Trophoblast cell (in vitro differentiated cells and primary cell): ENCODE measurements around the gene MAPK14.

ENCODE experiments used
- DNase-seq, 2 donors: peaks; one replicate each; pipeline ENCODE4 v3.0.0-alpha.2; 2016
- H2AFZ ChIP-seq: 2 replicates; pipeline ENCODE4 v1.6.1; 2013; ENCODE audit warnings: low read length, moderate library complexity, mild to moderate bottlenecking; ENCODE audit not compliant: insufficient read depth, poor library complexity
- H2AK5ac ChIP-seq: 2 replicates; pipeline ENCODE4 v1.6.1; 2013; ENCODE audit warnings: mild to moderate bottlenecking, low read length
- H2BK120ac ChIP-seq: 2 replicates; pipeline ENCODE4 v1.6.1; 2013; ENCODE audit warnings: low read length, mild to moderate bottlenecking, moderate library complexity; ENCODE audit not compliant: insufficient read depth, poor library complexity
- H2BK12ac ChIP-seq: 2 replicates; pipeline ENCODE4 v1.6.1; 2013; ENCODE audit warnings: mild to moderate bottlenecking, low read length, moderate library complexity
- H2BK5ac ChIP-seq: 2 replicates; pipeline ENCODE4 v1.6.1; 2013; ENCODE audit warnings: low read length, low read depth, moderate library complexity, mild to moderate bottlenecking; ENCODE audit not compliant: poor library complexity
- H3K14ac ChIP-seq: 2 replicates; pipeline ENCODE4 v1.6.1; 2013; ENCODE audit warnings: mild to moderate bottlenecking, low read length
- H3K18ac ChIP-seq: 2 replicates; pipeline ENCODE4 v1.6.1; 2013; ENCODE audit warnings: mild to moderate bottlenecking, low read length
- H3K23ac ChIP-seq: 2 replicates; pipeline ENCODE4 v1.6.1; 2013; ENCODE audit warnings: low read length
- H3K27ac ChIP-seq: 2 replicates; pipeline ENCODE4 v1.5.1; 2013; ENCODE audit warnings: low read depth, mild to moderate bottlenecking, inconsistent platforms, low read length, moderate library complexity
- H3K27me3 ChIP-seq: 2 replicates; pipeline ENCODE4 v1.6.1; 2013; ENCODE audit warnings: inconsistent platforms, mild to moderate bottlenecking, low read length, moderate library complexity; ENCODE audit not compliant: insufficient read depth
- H3K36me3 ChIP-seq, 2 experiments: 1 replicate in 1 of 2; 2 replicates in 1 of 2; pipeline ENCODE4 v1.6.1; 2013; ENCODE audit warnings: low read length in 2 of 2, mild to moderate bottlenecking in 2 of 2, moderate library complexity in 1 of 2; ENCODE audit not compliant: insufficient read depth in 2 of 2, control insufficient read depth in 1 of 2
- H3K4ac ChIP-seq: 2 replicates; pipeline ENCODE4 v1.6.1; 2013; ENCODE audit warnings: low read depth, mild to moderate bottlenecking, low read length, moderate library complexity
- H3K4me1 ChIP-seq, 2 experiments: 1 replicate in 1 of 2; 2 replicates in 1 of 2; pipeline ENCODE4 v1.6.1; 2013; ENCODE audit warnings: low read length in 2 of 2, mild to moderate bottlenecking in 2 of 2, moderate library complexity in 1 of 2; ENCODE audit not compliant: insufficient read depth in 2 of 2, control insufficient read depth in 1 of 2
- H3K4me2 ChIP-seq: 2 replicates; pipeline ENCODE4 v1.6.1; 2013; ENCODE audit warnings: inconsistent platforms, mild to moderate bottlenecking, low read length, moderate library complexity
- H3K4me3 ChIP-seq: 2 replicates; pipeline ENCODE4 v1.5.1; 2013; ENCODE audit warnings: mild to moderate bottlenecking, low read depth, low read length, inconsistent platforms
- H3K79me1 ChIP-seq: one replicate; pipeline ENCODE4 v1.6.1; 2013; ENCODE audit warnings: low read length
- H3K79me2 ChIP-seq: 2 replicates; pipeline ENCODE4 v1.6.1; 2013; ENCODE audit warnings: low read length, mild to moderate bottlenecking; ENCODE audit not compliant: control insufficient read depth, insufficient read depth, poor library complexity
- H3K9ac ChIP-seq: 2 replicates; pipeline ENCODE4 v1.6.1; 2013; ENCODE audit warnings: mild to moderate bottlenecking, low read length
- H3K9me3 ChIP-seq: 2 replicates; pipeline ENCODE4 v1.6.1; 2013; ENCODE audit warnings: low read depth, mild to moderate bottlenecking, control low read depth, inconsistent platforms, low read length; ENCODE audit not compliant: insufficient read depth
- H4K12ac ChIP-seq: 2 replicates; pipeline ENCODE4 v1.6.1; 2013; ENCODE audit warnings: low read depth, mild to moderate bottlenecking, low read length, moderate library complexity
- H4K8ac ChIP-seq: 2 replicates; pipeline ENCODE4 v1.6.1; 2013; ENCODE audit warnings: low read depth, mild to moderate bottlenecking, low read length, moderate library complexity
- H4K91ac ChIP-seq: one replicate; pipeline ENCODE4 v1.6.1; 2013; ENCODE audit warnings: low read depth, mild to moderate bottlenecking, low read length, moderate library complexity
- WGBS: extraction: QIAGEN DNeasy Blood & Tissue Kit; methylation state at CpG from one replicate; pipeline ENCODE4 v1.1.7; 2013; ENCODE audit warnings: missing lambda C conversion rate; ENCODE audit not compliant: insufficient read length, insufficient coverage; ENCODE audit errors: extremely low coverage; 5-methylcytosine and 5-hydroxymethylcytosine counted together

MAPK14 gene

DNA sequence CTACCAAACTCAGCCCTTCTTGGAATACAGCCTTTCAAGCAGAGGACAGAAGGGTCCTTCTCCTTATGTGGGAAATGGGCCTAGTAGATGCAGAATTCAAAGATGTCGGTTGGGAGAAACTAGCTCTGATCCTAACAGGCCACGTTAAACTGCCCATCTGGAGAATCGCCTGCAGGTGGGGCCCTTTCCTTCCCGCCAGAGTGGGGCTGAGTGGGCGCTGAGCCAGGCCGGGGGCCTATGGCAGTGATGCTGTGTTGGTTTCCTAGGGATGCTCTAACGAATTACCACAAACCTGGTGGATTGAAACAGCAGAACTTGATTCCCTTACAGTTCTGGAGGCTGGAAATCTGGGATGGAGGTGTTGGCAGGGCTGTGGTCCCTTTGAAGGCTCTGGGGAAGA lies 111.8 kb downstream of the MAPK14 start:
- Histone ChIP-seq H4K12ac (no peak overlapping the region), H3K14ac (no peak overlapping the region), H3K23ac (no peak overlapping the region), H3K27me3 (no peaks in the 10 kb centered on the region), H3K4me2 (no peak overlapping the region), H3K4me1 (no peaks in the 10 kb centered on the region), H2AFZ (no peak overlapping the region), H3K4me3 (no peak overlapping the region), H3K79me1 (no peaks in the 10 kb centered on the region), H4K8ac (no peak overlapping the region), H3K4ac (no peak overlapping the region), H3K36me3 (peaks cover 0 to 5% of the 10 kb centered on the region in 2 experiments), H2BK120ac (no peak overlapping the region), H2AK5ac (no peak overlapping the region), H3K79me2 (no peaks in the 10 kb centered on the region), H2BK5ac (no peak overlapping the region), H3K9ac (no peak overlapping the region), H4K91ac (no peak overlapping the region), H3K27ac (no peak overlapping the region), H2BK12ac (no peak overlapping the region), H3K9me3 (peaks cover 5% of the 10 kb centered on the region), H3K18ac (no peak overlapping the region)
- WGBS: no CpG with 5 or more reads among the region's 7 CpGs
- peak; percentile 20 to 51 for DNase-seq

DNA sequence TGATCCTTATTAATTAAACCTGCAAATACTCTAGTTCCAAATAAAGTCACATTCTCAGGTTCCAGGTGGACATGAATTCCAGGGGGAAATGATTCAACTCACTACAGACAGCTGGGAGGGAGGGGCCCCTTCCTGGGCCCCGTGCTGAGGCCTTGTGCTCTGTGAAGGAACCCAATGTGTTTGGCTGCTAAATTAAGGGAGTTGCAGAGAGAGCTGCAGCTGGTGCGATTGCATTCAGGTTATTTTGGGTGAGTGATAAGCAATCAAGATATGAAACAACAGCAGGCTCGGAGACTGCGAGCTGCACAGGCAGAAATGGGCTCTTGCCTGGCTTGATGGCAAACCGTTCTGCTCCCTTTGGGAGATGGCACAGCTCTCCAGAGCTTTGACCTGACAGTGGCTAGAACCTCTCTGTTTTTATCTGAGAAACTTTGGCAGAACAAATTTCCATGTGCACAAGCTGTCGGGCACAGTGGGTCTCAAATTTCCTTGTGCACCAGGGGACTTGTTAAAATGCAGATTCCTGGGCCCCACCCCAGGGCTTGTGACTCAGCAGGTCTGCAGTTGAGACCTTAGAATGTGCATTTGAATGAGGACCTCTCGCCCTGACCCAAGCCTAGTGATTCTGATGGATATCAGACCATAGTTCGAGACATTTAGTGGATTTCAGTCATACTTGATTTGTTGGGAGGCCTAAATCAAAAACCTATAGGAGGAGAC lies 112.5 kb downstream of the MAPK14 start:
- H3K4me1 ChIP-seq: no peaks in the 10 kb centered on the region
- H2BK5ac ChIP-seq: no peak overlapping the region
- H4K12ac ChIP-seq: no peak overlapping the region
- no peak for DNase-seq
- H3K9ac ChIP-seq: no peak overlapping the region
- no peak overlapping the region for H2BK120ac ChIP-seq
- no peak overlapping the region for H3K14ac ChIP-seq
- H3K36me3 ChIP-seq: peaks cover 0 to 5% of the 10 kb centered on the region in 2 experiments
- WGBS: no CpG with 5 or more reads among the region's 8 CpGs
- no peaks in the 10 kb centered on the region for H3K79me1 ChIP-seq
- H3K4me3 ChIP-seq: no peak overlapping the region
- no peak overlapping the region for H2AFZ ChIP-seq
- no peaks in the 10 kb centered on the region for H3K79me2 ChIP-seq
- H3K27ac ChIP-seq: no peak overlapping the region
- H3K27me3 ChIP-seq: no peaks in the 10 kb centered on the region
- no peak overlapping the region for H2AK5ac ChIP-seq
- H4K8ac ChIP-seq: no peak overlapping the region
- H2BK12ac ChIP-seq: no peak overlapping the region
- no peak overlapping the region for H3K18ac ChIP-seq
- no peak overlapping the region for H3K4ac ChIP-seq
- H3K9me3 ChIP-seq: peaks cover 5% of the 10 kb centered on the region
- H3K4me2 ChIP-seq: no peak overlapping the region
- no peak overlapping the region for H4K91ac ChIP-seq
- H3K23ac ChIP-seq: no peak overlapping the region

GRCh38 chr6:36141091-36141490 lies 113.5 kb downstream of the MAPK14 start:
- Histone ChIP-seq H3K4me2 (no peak overlapping the region), H2AK5ac (no peak overlapping the region), H4K8ac (no peak overlapping the region), H2BK5ac (no peak overlapping the region), H3K79me2 (no peaks in the 10 kb centered on the region), H2BK12ac (no peak overlapping the region), H3K9ac (no peak overlapping the region), H3K36me3 (peaks cover 0 to 5% of the 10 kb centered on the region in 2 experiments), H3K23ac (no peak overlapping the region), H3K9me3 (peaks cover 5% of the 10 kb centered on the region), H3K4ac (no peak overlapping the region), H3K27me3 (no peaks in the 10 kb centered on the region), H4K91ac (no peak overlapping the region), H3K79me1 (no peaks in the 10 kb centered on the region), H3K14ac (no peak overlapping the region), H4K12ac (no peak overlapping the region), H3K27ac (no peak overlapping the region), H3K18ac (no peak overlapping the region), H3K4me1 (no peaks in the 10 kb centered on the region), H2AFZ (no peak overlapping the region), H2BK120ac (no peak overlapping the region), H3K4me3 (no peak overlapping the region)
- WGBS: no CpG with 5 or more reads among the region's 4 CpGs
- no peak for DNase-seq

GRCh38 chr6:36141961-36142360 lies 114.4 kb downstream of the MAPK14 start:
- no peak for DNase-seq
- Histone ChIP-seq H3K79me1 (no peaks in the 10 kb centered on the region), H3K9ac (no peak overlapping the region), H3K27ac (no peak overlapping the region), H3K4me3 (no peak overlapping the region), H3K18ac (no peak overlapping the region), H4K12ac (no peak overlapping the region), H3K4me1 (no peaks in the 10 kb centered on the region), H2BK12ac (no peak overlapping the region), H2AFZ (no peak overlapping the region), H3K36me3 (peaks cover 0 to 3% of the 10 kb centered on the region in 2 experiments), H4K8ac (no peak overlapping the region), H3K14ac (no peak overlapping the region), H3K23ac (no peak overlapping the region), H4K91ac (no peak overlapping the region), H3K79me2 (no peaks in the 10 kb centered on the region), H2AK5ac (no peak overlapping the region), H3K27me3 (no peaks in the 10 kb centered on the region), H3K9me3 (peaks cover 3% of the 10 kb centered on the region), H3K4me2 (no peak overlapping the region), H3K4ac (no peak overlapping the region), H2BK120ac (no peak overlapping the region), H2BK5ac (no peak overlapping the region)
- no CpG with 5 or more reads among the region's 4 CpGs for WGBS
